A549 (cell line): ENCODE measurements around the gene ANO7.

Experiments used
- BCL3 ChIP-seq: fragments of >200 bp; sonication (Bioruptor Twin); formaldehyde crosslinking; IDR thresholded peaks from 3 replicates; pipeline ENCODE4 v1.6.1; 2016
- CHD2 ChIP-seq: fragments of 150-350 bp; IDR thresholded peaks from 2 replicates; pipeline ENCODE4 v1.6.1; 2014; ENCODE audit warnings: low read length; ENCODE audit not compliant: partially characterized antibody
- CTCF ChIP-seq: fragments of >200 bp; sonication (Bioruptor Twin); formaldehyde crosslinking; IDR thresholded peaks from 3 replicates; pipeline ENCODE4 v1.5.1; 2016
- EP300 ChIP-seq, 2 experiments: fragments of >200 bp; sonication (Bioruptor Twin); formaldehyde crosslinking; IDR thresholded peaks; 2 replicates in 1 of 2; 3 replicates in 1 of 2; pipeline ENCODE4 v1.6.1; 2016 to 2017
- HDAC2 ChIP-seq: fragments of 200-600 bp; sonication (generic); IDR thresholded peaks from 2 replicates; pipeline ENCODE4 v1.6.1; 2016
- MAX ChIP-seq: IDR thresholded peaks from 2 replicates; pipeline ENCODE4 v1.6.1; 2012
- MYC ChIP-seq: IDR thresholded peaks from 2 replicates; pipeline ENCODE4 v1.6.1; 2012; ENCODE audit warnings: mild to moderate bottlenecking, inconsistent platforms, low read length, improper control_type of control experiment, borderline replicate concordance
- NPAS2 ChIP-seq: fragments of 250-450 bp; sonication (Bioruptor Pico); IDR thresholded peaks from 2 replicates; pipeline ENCODE4 v1.8.0; 2022; ENCODE audit warnings: mild to moderate bottlenecking, moderate library complexity, borderline replicate concordance
- POLR2A ChIP-seq: IDR thresholded peaks from 2 replicates; pipeline ENCODE4 v1.6.1; 2012; ENCODE audit warnings: mild to moderate bottlenecking, low read length
- RAD21 ChIP-seq, 2 experiments: fragments of >200 bp in 1 of 2; sonication (Bioruptor Twin) in 1 of 2; formaldehyde crosslinking in 1 of 2; IDR thresholded peaks in 1 of 2; conservative IDR thresholded peaks in 1 of 2; 2 replicates in 1 of 2; 3 replicates in 1 of 2; pipeline ENCODE4 v1.6.1; 2012 to 2018; ENCODE audit warnings: inconsistent platforms in 1 of 2
- REST ChIP-seq: fragments of 200-600 bp; sonication (generic); IDR thresholded peaks from 2 replicates; pipeline ENCODE4 v1.6.1; 2016; ENCODE audit warnings: antibody characterized with exemption, mild to moderate bottlenecking, moderate library complexity
- SMC3 ChIP-seq: fragments of >200 bp; sonication (Bioruptor Twin); formaldehyde crosslinking; IDR thresholded peaks from 3 replicates; pipeline ENCODE4 v1.6.1; 2018; ENCODE audit warnings: inconsistent platforms
- ZSCAN20 ChIP-seq: fragments of 250-450 bp; sonication (Bioruptor Pico); IDR thresholded peaks from 2 replicates; pipeline ENCODE4 v1.8.0; 2022; ENCODE audit warnings: mild to moderate bottlenecking, moderate library complexity
- TF ChIP-seq, protein P1 (sequence below): fragments of 450-650 bp; IDR thresholded peaks from 2 replicates; pipeline ENCODE4 v1.6.1; 2014; ENCODE audit warnings: antibody characterized with exemption

GRCh38 chr2:241194811-241195210 is 6.3 kb downstream of the ANO7 start:
- no peak for TF ChIP-seq CTCF
- TF ChIP-seq POLR2A, result no peak
- no peak for TF ChIP-seq ZSCAN20
- no peak for TF ChIP-seq REST
- TF ChIP-seq HDAC2, result no peak
- no peak for TF ChIP-seq MAX
- TF ChIP-seq RAD21 (conservative IDR thresholded peaks at IDR 0.05 in 1 of 2, IDR thresholded peaks at IDR 0.05 in 1 of 2), result no peak
- TF ChIP-seq, protein P1, sequence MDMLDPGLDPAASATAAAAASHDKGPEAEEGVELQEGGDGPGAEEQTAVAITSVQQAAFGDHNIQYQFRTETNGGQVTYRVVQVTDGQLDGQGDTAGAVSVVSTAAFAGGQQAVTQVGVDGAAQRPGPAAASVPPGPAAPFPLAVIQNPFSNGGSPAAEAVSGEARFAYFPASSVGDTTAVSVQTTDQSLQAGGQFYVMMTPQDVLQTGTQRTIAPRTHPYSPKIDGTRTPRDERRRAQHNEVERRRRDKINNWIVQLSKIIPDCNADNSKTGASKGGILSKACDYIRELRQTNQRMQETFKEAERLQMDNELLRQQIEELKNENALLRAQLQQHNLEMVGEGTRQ, result no peak
- no peak for TF ChIP-seq BCL3
- no peak for TF ChIP-seq EP300 (IDR thresholded peaks at IDR 0.05)
- no peak for TF ChIP-seq NPAS2
- TF ChIP-seq SMC3, result no peak
- no peak for TF ChIP-seq CHD2
- no peak for TF ChIP-seq MYC
